GM18511 (cell line): ENCODE data around the gene PIAS4.

Source experiments
- ATAC-seq: cut with Tn5 transposase; IDR thresholded peaks from one replicate; pipeline ENCODE4 v1.9.1; 2021; ENCODE audit warnings: mild to moderate bottlenecking, moderate library complexity; ENCODE audit not compliant: unreplicated experiment

Gene PIAS4

DNA sequence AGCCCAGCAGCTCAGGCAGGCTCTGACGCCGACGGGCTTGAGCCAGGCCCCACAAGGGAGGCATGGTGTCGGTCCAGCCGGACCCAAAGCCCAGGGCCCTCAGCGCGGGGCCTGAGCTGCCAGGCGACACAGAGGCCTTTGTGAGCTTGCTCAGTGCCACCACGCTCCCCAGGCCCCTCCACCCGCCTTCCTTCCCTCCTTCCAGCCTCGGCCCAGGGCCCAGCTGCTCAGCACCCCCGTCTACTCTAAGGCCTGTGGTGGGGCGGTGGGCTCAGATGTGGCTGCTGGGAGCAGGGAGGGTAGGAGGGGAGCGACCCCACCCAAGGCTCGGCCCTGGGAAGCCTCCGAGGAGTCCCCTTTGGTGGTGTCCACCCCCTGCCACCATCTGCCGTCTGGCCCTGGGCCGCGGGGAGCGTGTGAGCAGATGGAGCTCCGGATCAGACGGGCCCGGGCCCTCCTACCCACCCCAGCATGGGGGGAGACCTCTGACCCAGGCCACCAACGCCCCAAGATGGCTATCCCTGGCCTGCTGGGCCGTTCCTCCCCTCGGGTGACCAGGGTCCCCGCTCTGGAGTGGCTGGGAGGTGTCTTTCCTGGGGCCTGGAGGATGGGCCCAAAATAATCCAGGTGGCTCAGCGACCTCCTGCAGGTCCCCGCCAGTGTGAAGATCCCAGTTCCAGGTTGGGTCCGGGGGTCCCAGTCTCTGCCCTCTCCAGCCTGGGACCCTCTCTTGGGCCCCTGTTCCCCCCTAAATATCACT is 51.3 kb downstream of the PIAS4 start:
- no peak for ATAC-seq

DNA sequence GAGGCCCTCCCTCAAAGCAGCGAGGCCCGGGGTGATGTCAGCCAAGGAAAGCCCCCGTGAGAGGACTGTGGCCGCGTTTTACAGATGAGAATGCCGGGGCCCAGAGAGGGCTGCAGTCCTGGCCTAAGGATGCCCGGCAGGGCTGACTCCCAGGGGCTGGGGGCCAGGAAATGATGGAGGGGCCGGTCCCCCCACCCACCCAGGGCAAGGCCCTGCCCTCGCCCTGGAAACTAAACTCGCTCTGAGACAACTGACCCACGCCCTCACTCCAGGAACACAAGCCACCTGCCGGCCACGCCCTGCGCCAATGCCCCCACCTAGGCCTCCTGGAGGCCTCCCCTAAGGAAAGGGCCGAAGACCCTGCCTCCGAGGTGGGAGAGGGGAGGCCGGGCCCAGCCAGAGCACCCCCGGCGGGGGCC is 51.9 kb downstream of the PIAS4 start:
- no peak for ATAC-seq

DNA sequence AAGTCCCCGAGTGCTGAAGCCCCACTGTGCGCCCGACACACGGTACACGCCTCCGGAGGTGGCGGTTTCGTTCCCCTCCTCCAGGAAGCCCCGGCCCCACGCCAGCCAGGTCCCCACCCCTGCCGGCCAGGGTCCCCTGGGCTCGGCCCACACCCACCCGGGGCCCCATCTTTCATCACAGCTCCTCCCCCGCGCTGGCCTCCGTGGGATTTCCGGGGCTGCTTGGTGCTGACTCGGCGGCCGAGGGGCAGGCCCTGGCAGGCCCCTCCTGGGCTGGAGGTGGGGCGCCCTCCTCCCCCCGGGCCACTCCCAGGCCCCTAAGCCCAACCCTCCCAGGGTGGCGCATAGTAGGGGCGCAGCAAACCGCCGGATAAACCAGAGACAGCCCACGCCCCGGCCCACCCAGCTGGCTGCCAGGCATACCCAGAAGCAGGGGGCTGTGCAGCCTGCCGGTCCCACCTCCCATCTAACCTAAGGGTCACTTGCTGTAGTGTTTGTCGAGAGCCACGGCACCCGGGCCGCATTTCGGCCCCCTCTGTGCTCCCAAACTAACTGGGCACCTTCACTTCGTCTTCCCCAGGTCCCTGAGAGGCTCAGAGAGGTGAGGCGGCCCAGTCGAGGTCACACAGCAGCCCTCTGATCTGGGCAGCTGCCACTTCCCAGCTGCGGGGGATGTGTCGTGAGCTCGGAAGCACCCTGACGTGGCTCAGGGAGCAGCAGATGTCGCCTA is 52.5 kb downstream of the PIAS4 start:
- ATAC-seq: no peak

DNA sequence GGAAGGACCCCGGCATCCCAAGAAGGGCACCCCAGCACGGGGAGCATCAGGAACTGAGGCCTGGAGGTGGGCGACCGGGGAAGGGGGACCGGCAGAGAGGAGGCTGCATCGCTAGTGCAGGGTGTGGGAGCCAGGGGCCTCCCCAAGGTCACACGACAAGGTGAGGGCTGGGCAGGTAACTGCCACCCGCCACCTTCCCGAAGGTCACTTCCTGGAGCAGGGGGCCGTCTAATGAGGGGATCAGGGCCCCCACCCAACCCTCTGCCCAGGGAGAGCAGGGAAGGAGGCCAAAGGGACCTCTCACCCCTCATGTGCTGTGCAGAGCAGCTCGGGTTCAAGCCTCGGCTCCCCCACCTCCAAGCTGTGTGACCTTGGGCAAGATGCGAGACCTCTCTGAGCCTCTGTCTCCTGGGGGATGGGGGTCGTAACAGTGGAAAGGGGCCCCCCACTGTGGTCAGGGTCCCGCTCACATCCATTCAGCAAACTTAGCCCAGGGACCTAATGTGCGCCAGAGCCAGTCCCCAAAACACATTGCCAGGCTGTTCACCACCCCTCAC is 53.2 kb downstream of the PIAS4 start:
- no peak for ATAC-seq

DNA sequence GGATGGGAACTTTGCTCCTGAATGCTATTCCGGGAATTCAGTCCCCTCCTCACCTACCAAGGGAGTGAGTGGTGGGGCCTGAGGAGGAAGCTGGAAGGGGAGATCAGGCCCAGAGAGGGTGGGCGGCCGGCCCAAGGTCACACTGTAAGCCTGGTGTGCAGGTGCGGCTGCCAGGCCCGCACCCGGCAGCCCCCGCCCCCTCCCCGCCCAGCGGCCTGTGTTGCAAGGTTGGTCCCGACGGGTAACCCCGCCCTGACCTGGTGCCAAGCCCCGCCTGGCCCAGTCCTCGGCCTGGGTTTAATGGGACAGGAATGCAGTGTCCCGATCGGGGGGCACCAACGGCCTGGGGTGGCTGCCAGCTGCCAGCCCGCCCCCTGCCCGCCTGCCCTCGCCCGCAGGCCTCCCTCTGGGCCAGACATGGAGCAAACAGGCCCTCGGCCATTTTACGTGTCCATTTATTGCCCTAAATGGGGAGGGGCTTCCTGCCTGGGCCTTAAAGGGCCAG is 53.7 kb downstream of the PIAS4 start:
- ATAC-seq: no peak

DNA sequence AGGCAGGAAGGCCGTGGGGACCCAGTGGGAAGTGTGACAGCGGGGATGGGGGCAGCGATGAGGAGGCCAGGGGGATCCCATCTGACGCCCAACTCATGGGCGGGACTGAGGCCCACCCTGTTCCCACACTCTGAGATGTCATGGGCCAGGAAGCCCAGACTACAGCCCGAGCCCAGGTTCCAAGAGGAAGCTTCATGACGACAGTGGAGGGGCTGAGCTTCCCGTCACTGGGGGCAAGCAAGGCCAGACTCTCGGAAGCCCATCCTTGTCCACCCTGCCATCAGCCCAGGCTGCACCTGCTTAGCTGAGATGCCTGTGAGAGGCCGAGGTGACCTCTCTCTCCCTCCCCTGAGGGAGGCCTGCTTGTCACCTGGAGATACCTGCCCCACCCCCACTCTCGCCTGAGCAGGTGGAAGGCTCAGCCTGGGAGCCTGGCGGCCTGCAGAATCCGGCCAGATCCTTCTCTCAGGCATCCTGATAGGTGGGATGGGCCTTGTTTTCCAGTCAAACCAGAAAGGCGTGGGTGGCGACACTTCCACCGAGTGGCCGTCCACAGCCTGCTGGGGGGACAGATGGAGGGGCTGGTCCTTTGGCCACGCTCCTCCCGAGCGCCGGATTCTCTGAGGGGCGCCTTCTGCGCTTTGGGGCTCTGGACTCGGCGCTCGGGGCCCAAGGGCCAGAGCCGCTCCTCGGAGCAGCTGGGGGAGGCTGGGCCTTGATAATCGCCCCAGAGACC is 54.3 kb downstream of the PIAS4 start:
- ATAC-seq: no peak

DNA sequence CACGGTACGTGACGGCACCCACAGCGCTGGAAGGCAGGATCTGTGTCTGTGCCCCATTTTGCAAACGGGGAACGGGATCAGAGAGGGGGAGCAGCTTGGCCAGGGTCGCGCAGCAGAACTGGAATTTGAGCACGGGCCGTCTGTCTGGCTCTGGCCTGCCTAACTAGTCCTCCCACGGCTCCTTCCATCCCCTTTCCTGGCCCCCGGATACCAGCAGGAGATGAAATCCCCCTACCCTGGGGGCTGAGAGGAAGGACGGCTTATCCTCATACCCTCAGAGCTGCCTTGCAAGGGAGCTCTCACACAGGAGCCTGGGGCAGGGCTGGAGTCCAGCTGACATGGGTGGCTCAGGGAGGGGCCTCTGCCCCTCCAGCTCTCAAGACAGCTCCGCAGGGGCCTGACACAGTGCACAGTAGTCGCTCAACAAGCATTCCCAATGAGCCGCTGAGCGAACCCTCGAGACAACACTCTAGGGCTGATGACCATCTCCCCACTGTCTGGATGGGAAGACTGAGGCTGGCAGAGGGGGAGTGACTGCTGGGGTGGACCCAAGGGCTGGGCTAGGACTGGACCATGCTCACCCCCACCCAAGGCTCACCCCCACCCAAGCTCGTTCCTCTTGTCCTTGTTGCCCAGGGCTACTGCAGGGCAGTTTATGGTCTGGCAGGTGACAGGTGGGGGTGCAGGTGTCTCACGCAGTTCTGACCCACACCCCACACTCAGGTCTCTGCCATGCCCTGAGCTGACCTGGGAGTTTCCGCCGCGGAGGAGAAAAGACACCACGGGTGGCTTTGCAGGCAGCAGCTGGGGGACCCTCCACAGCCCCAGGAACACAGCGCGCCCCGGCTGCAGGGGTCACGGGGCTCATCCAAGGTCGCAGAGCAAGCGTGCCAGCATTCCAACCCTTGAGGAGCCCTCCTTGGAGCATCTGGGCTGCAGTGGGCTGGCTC is 55.2 kb downstream of the PIAS4 start:
- ATAC-seq: no peak

DNA sequence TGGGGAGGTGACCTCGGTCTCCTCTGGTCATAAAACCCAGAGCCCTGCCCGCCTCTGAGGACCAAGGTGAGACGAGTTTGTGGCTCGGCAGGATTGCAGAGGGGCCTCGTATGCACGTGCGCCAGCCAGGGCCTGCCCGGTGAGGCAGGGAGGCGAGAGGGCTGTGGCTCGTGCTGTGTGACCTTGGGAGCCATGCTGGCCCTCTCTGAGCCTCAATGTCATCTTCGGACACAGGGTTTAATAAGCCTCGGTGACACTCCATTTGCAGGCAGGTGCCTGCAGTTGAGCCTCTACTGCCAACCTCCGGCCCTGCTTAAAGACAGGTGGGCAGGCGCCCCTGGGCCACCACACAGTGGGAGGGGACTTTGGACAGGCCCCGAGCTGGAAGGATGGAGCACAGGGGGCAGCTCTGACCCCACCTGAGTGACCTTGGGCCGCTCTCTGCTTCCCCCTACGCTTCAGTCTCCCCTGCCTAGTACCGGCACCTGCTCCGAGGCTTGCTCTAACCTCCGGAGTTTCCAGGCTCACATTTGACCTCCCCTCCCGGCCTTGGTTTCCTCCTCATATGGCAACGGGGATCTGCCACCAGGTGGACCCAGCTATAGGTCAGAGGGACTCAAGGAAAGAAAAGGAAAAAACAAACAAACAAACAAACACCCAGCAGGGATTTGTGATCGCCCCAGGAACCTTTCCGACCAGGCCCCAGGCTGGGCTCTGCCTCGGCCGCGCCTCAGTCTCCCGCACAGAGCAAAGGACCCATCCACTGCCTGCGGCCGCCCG is 56.0 kb downstream of the PIAS4 start:
- ATAC-seq: no peak

DNA sequence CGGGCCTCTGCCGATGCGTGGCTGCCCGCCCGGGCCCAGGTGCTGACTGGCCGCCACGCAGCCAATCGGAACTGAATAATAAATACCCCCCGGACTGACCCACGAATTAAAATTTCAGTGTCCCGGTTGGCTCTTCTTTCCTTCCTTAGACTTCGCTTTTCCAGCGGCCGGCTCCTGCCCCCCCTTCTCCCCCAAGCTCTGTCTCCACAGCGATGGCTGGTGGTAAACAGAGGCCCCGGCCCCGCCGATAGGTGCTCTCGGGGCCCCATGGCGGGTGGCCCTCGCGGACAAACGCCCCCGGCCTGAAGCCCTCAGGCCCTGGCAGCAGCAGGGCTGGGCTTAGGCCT is 56.6 kb downstream of the PIAS4 start:
- no peak for ATAC-seq

DNA sequence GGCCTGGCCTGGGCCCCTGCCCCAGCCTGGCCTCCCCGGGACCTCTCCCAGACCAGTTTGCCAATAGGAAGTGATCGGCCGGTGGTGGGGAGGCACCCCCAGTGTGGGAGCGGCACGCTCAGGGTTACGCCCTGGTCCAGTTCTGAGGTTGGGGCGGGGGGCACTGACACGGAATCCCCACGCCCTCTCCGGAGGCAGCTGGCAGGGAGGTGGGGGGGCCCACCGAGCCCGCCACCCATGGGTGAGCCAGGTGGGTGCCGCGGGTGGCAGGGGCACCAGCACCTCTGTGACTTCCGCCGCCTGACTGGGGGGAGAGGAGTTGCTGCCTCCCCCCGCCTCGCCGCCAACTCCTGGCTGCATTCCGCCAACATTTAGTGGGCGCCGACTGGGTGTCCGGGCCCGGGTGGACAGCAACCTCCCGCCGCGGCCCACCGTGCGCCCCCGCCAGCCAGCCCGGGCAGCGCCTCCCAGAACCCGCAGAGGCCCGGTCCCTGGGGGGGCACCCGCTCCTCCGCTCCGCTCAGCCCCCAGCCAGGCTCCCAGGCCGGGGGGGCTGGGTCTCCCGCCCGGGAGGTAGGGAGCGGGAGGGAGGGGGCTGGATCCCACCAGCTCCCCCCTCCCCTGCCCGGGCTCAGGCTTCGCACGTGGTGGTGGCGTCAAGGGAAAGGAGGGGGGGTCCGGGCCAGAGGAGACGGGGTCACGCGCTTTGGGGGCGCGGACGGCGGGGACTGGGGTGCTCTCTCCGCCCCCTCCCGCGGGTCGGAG is 57.1 kb downstream of the PIAS4 start:
- ATAC-seq: peak; percentile 15

DNA sequence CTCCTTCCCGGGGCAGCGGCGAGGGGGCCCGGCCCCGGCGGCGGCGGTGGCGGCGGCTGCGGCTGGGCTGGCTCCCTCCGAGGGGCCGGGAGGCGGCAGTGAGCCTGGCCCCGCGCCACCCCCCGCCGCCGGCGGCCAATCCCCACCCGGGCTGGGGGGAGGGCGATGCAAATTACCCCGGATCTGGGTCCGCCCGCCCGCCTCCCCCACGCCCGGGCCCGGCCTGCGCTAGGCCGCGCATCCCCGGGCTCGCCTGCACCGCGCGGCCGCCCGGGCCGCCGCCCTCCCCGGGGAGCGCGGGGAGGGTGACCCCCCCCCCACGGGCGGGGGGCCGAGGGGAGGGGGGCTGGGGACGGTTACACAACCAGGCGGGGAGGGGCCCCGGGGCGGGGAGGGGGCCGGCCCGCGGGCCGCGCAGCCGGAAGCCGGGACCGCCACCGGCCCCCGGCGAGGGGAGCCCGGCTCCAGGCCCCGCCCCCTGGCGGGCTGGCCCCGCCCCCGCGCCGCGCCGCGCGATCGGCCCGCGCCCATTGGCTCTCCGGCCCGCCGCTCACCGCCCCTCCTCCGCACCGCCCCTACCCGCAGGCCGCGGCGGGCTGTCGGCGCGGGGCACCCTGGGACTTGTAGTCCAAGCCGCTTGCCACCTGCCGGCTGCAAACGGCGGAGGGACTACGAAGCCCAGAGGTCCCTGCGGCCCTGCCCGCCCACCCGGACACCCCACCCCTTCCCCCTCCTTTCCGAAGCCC is 58.1 kb downstream of the PIAS4 start:
- peak; percentile 76 for ATAC-seq

DNA sequence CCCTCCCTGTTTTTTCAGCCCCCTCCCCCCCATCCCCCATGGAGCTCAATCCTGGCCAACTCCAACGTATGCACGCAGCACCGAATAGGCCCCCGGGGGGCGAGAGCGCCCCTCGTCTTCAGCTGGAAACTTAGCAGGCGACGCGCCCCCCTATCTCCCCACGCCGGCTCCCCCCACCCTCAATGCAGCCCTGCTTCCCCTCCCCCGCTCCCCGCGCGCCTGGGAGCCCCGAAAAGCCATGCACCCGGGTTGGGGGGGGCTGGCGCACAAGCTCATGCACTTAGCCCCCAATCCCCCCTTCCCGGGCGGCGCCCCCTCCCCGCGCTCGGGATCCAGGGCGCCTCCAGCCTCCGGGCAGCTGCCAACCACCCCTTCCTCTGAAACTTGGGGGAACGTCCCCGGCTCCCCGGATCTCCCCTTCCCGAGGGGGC is 58.7 kb downstream of the PIAS4 start:
- no peak for ATAC-seq

DNA sequence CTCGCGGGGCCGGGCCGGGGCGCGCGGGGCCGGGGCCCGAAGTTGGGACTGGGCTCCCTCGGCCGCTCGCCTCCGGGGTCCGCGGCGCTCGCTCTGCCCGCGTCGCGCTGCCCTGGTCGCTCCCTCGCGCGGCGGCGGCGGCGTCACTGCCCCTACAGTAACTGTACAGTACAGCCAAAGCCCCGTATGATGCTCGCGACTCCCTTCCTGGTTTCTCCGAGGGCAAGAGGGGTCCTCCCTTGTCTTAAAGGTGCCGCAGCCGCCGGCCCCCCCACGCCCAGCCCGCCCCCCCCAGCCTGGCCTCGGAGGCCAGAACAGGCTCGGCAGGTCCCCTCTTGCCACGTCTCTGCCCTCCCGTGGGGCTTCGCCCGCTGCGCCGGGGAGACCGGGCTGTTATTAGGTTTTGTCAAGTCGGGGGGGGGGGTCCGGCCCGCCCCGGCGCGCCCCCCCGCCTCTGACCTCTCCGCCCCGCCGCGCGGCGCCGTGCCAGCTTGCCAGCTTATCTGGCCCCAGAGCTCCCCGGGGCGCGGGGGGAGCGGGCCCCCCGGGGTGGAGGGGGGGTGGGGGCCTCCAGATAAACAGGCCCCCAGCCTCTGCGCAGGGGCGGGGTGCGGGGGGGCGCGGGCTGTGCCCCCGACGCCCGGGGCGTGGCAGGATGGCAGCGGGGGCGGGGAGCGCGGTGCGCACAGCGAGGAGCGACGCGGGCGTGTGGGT is 59.3 kb downstream of the PIAS4 start, which contains the start of gene ZBTB7A:
Gene ZBTB7A, minus strand, starts transcription at position 218 of the 714 bp plus-strand sequence. CDS start 11,667 bp downstream, outside the sequence.
- ATAC-seq: no peak

DNA sequence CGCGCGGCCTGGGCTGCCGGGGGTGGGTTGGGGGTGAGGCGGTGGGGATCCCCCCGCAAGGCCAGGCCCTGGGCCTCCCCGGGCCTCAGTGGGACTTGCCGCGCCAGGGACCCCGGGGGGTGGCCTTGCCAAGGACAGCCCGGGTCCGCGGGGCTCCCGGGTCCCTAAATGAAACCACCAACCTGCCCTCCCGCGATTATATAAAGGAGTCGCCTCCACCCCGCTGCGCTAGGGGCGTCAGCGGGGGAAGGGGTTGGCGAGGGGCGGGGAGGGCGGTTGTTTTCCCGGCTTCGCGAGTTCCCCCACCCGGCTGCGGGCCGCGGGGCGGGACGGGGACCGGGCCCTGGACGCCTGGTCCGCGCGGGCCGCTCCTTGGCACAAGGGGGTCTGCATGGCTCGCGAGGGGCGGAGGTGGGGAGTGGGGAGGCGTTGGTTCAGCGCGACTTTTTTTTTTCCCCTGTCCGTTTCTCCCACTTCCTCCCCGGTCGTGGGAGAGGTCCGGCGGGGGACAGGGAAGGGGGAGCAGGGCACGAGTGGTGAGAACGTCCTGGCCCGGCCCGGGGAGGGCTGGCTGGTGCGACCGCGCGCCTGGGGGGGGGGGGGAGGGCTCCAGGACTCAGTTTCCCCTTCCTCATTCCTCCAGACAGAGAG is 60.0 kb downstream of the PIAS4 start:
- ATAC-seq: no peak

DNA sequence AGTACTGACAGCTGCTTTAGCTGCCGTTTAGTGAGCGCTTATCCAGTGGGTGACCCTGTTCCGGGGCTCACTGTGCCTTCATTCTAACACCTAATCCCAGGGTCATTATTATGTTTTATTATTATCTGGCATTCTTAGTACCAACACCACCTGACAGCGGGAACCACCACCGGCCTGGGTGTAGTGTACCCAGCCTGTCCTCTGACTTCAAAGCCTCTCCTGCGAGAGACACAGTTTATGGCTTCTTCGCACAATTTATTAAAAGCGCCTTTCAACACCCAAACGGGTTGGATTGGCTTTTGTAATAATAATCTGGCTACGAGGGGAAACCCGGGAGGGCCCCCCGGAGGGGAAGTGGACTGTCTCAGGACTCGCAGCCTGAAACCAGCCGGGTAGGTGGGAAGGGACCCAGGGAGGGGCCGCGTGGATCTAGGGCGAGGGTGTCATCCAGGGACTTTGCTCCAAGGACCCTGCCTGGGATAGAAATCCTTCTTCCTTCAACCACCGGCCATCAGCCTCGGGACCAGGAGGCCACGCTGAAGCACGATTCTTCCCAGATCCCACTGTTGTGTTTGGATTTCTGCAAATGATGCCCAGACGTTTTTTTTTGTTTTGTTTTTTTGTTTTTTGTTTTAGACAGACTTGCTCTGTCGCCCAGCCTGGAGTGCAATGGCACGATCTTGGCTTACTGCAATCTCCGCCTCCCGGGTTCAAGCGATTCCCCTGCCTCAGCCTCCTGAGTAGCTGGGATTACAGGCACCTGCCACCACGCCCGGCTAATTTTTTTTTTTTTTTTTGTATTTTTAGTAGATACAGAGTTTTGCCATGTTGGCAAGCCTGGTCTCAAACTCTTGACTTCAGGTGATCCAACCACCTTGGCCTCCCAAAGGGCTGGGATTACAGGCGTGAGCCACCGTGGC is 60.8 kb downstream of the PIAS4 start:
- no peak for ATAC-seq
